GM18517 (cell line): ENCODE results near the gene PTGES.
"Not testable (repeated sequence)": the region's sequence is repeated elsewhere in the genome, so short reads cannot be mapped to it uniquely, and the experiment has no call there.

Experiments used
- ATAC-seq: cut with Tn5 transposase; IDR thresholded peaks from one replicate; pipeline ENCODE4 v1.9.1; 2021; ENCODE audit warnings: mild to moderate bottlenecking, moderate library complexity; ENCODE audit not compliant: unreplicated experiment

Gene PTGES

GRCh38 chr9:129749052-129749451 lies 3.8 kb downstream of the PTGES start:
- not testable (repeated sequence) for ATAC-seq

- ATAC-seq = no peak
Observed at GRCh38 chr9:129748249-129748648, 4.6 kb downstream of the PTGES start.

- ATAC-seq = no peak
Observed at GRCh38 chr9:129746092-129746777, 6.6 kb downstream of the PTGES start.

- no peak for ATAC-seq
Observed at GRCh38 chr9:129745200-129745599, 7.6 kb downstream of the PTGES start.

GRCh38 chr9:129740666-129741464 lies 12.0 kb downstream of the PTGES start:
- no peak for ATAC-seq

- no peak for ATAC-seq
Observed at GRCh38 chr9:129740174-129740573, 12.7 kb downstream of the PTGES start.

GRCh38 chr9:129739432-129739831 lies 13.4 kb downstream of the PTGES start:
- no peak for ATAC-seq

GRCh38 chr9:129737479-129738274 lies 15.2 kb downstream of the PTGES start:
- ATAC-seq = no peak

GRCh38 chr9:129736334-129736733 lies 16.5 kb downstream of the PTGES start:
- ATAC-seq = no peak

GRCh38 chr9:129735546-129735945 lies 17.3 kb downstream of the PTGES start:
- ATAC-seq = no peak

GRCh38 chr9:129733632-129733953 lies 19.2 kb downstream of the PTGES start:
- ATAC-seq = no peak

GRCh38 chr9:129732946-129733631 lies 19.8 kb downstream of the PTGES start:
- ATAC-seq = no peak

- ATAC-seq = no peak
Observed at GRCh38 chr9:129732100-129732499, 20.7 kb downstream of the PTGES start.

GRCh38 chr9:129731477-129732085 lies 21.3 kb downstream of the PTGES start:
- no peak for ATAC-seq

GRCh38 chr9:129728744-129729143 lies 24.1 kb downstream of the PTGES start:
- ATAC-seq = no peak

- ATAC-seq = no peak
Observed at GRCh38 chr9:129726322-129727160, 26.3 kb downstream of the PTGES start.

- ATAC-seq = no peak
Observed at GRCh38 chr9:129725795-129726251, 27.0 kb downstream of the PTGES start.

GRCh38 chr9:129724456-129725190 lies 28.2 kb downstream of the PTGES start:
- no peak for ATAC-seq

GRCh38 chr9:129722913-129723312 lies 29.9 kb downstream of the PTGES start:
- ATAC-seq = no peak
